ENCODE measurements around the gene LRRC56. TPM values are rescaled to one million over a fixed set of nuclear protein-coding genes. Genes with fewer than 3 reads are reported as not detected.

The LRRC56 gene
- total and polyA plus RNA-seq, 2 experiments from 2014 or later, result 0.86 to 1.3 TPM

- no peak overlapping the region for H3K9ac ChIP-seq
- no peak overlapping the region for H3K4me3 ChIP-seq
- no peaks in the 10 kb centered on the region for H4K20me1 ChIP-seq (ENCODE audit: insufficient read depth)
- H3K27me3 ChIP-seq (replicated peaks; ENCODE audit: insufficient read depth), result no peaks in the 10 kb centered on the region
- in situ Hi-C loops (cut with MboI), result no loop called here
- no peak for DNase-seq
- H3K9me2 ChIP-seq (ENCODE audit: insufficient read depth), result no peaks in the 10 kb centered on the region
- H3K36me3 ChIP-seq (ENCODE audit: low read depth), result peaks cover 44% of the 10 kb centered on the region
- peaks cover 5% of the 10 kb centered on the region; the same call in 1 of the 2 replicates for H3K4me1 ChIP-seq (ENCODE audit: insufficient read depth)
- H3K79me2 ChIP-seq (ENCODE audit: insufficient read depth), result peaks cover 61% of the 10 kb centered on the region
- H2AFZ ChIP-seq, result no peak overlapping the region
- 89 to 90% methylated on average over 23 to 24 of the region's 24 CpGs for WGBS, 2 experiments (ENCODE audit: low coverage in 1 of 2, low lambda C conversion rate in 2 of 2, missing lambda C conversion rate in 2 of 2)
- H3F3A ChIP-seq (ENCODE audit: insufficient read depth), result peaks cover 25% of the 10 kb centered on the region
- no peak overlapping the region for H3K4me2 ChIP-seq (ENCODE audit: unreplicated experiment)
- no peak overlapping the region for H3K27ac ChIP-seq
- TF ChIP-seq EZH2phosphoT487 (IDR thresholded peaks at IDR 0.05; ENCODE audit: insufficient read depth, low read depth), result no peak
- TF ChIP-seq EZH2 (IDR thresholded peaks at IDR 0.05; ENCODE audit: insufficient read depth, poor library complexity, severe bottlenecking), result no peak
- no peaks in the 10 kb centered on the region for H3K9me3 ChIP-seq (ENCODE audit: low read depth)
These were observed 37.9 kb upstream of the LRRC56 start for GRCh38 chr11:499201-500076.

DNA sequence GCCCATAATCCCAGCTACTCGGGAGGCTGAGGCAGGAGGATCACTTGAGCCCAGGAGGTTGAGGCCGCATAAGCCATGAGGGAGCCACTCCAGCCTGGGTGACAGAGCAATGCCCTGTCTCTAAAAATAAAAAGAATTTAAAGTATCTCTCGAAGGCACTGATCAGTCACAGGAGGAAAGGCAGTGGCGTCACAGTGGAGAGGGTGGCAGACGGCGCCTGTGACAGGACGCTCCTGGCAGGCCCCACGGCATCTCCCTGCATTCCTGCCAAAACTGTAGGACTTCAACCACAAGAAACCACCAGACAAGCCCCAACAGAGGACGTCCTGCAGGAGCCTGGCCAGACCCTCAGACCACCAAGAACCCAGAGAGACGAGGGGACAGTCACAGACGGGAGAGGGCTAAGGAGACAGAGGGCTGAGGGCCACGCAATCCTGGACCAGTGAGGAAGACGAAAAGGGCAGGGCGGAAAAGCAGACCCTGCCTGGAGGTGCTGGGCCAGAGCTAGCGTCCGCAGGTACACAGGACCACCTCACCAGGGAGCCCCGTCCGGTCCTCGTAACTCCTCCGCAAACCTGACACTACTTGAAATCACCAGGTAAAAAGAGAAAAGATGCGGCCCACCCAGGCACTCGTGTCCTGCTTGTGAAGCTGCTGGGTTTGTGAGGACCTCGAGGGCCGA, 36.2 kb upstream of the LRRC56 start:
- 85 to 86% methylated on average over 24 of the region's 24 CpGs for WGBS, 2 experiments (ENCODE audit: low coverage in 1 of 2, low lambda C conversion rate in 2 of 2, missing lambda C conversion rate in 2 of 2)
- Histone ChIP-seq H3K4me1 (ENCODE audit: insufficient read depth) (peaks cover 17% of the 10 kb centered on the region), H3K36me3 (ENCODE audit: low read depth) (peaks cover 38% of the 10 kb centered on the region), H2AFZ (no peak overlapping the region), H3F3A (ENCODE audit: insufficient read depth) (peaks cover 31% of the 10 kb centered on the region), H3K9me2 (ENCODE audit: insufficient read depth) (no peaks in the 10 kb centered on the region), H3K27ac (no peak overlapping the region), H3K9me3 (ENCODE audit: low read depth) (no peaks in the 10 kb centered on the region), H4K20me1 (ENCODE audit: insufficient read depth) (no peaks in the 10 kb centered on the region), H3K9ac (no peak overlapping the region), H3K79me2 (ENCODE audit: insufficient read depth) (peaks cover 78% of the 10 kb centered on the region), H3K4me2 (ENCODE audit: unreplicated experiment) (no peak overlapping the region), H3K27me3 (replicated peaks; ENCODE audit: insufficient read depth) (no peaks in the 10 kb centered on the region), H3K4me3 (no peak overlapping the region)
- in situ Hi-C loops (cut with MboI), result no loop called here
- TF ChIP-seq EZH2phosphoT487 (IDR thresholded peaks at IDR 0.05; ENCODE audit: insufficient read depth, low read depth) (no peak), EZH2 (IDR thresholded peaks at IDR 0.05; ENCODE audit: insufficient read depth, poor library complexity, severe bottlenecking) (no peak)
- DNase-seq, result no peak

DNA sequence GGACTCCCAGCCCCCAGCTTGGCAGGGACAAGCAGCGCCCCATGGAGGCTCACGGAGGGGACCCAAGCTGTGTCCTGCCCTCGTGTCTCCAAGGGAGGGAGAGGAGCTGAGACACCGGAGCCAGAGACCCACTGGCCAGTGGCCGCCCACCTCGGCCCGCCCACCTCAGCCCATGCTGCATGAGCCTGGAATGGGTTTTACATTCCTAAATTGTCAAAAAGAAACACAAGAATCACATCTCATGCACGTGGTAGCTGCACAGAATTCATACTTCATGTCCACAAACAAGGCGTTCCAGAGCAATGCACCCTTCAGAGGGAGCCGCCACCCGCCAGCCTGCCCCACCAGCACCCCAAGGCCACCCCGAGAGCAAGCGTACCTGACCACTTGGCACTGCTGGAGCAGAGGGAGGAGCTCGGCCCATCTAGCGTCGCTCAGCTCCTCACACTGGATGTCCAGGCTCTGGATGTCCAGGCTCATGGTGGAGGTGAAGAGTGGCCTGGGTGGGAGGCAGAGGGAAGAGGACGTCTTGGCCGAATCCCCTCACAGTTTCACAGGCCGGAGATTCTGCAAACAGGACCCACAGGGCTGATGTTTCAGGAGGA, 35.5 kb upstream of the LRRC56 start:
- Histone ChIP-seq H3K36me3 (ENCODE audit: low read depth) (peaks cover 31% of the 10 kb centered on the region), H2AFZ (no peak overlapping the region), H3K4me3 (no peak overlapping the region), H3K9ac (peak overlapping the region; percentile 100; the same call in 1 of the 2 replicates), H3K27ac (peak overlapping the region; percentile 100), H3K9me3 (ENCODE audit: low read depth) (no peaks in the 10 kb centered on the region), H3K4me2 (ENCODE audit: unreplicated experiment) (no peak overlapping the region), H3K9me2 (ENCODE audit: insufficient read depth) (no peaks in the 10 kb centered on the region), H3K27me3 (replicated peaks; ENCODE audit: insufficient read depth) (no peaks in the 10 kb centered on the region), H3F3A (ENCODE audit: insufficient read depth) (peaks cover 25% of the 10 kb centered on the region), H3K4me1 (ENCODE audit: insufficient read depth) (peaks cover 17% of the 10 kb centered on the region), H4K20me1 (ENCODE audit: insufficient read depth) (no peaks in the 10 kb centered on the region), H3K79me2 (ENCODE audit: insufficient read depth) (peaks cover 79% of the 10 kb centered on the region)
- in situ Hi-C loops (cut with MboI), result no loop called here
- 80 to 82% methylated on average over 18 to 19 of the region's 19 CpGs for WGBS, 2 experiments (ENCODE audit: low coverage in 1 of 2, low lambda C conversion rate in 2 of 2, missing lambda C conversion rate in 2 of 2)
- TF ChIP-seq EZH2phosphoT487 (IDR thresholded peaks at IDR 0.05; ENCODE audit: insufficient read depth, low read depth) (no peak), EZH2 (IDR thresholded peaks at IDR 0.05; ENCODE audit: insufficient read depth, poor library complexity, severe bottlenecking) (no peak)
- no peak for DNase-seq
